Fibroblast of lung (primary cell): ENCODE data around the gene LY6G6F. TPM values are rescaled to one million over a fixed set of nuclear protein-coding genes. Genes with fewer than 3 reads are reported as not detected.

Source experiments
- DNase-seq, 2 donors: peaks; one replicate each; pipeline versions ENCODE4 v3.0.0 to v3.0.0-alpha.2; 2010; ENCODE audit warnings: low read depth in 2 of 2
- H2AFZ ChIP-seq: 2 replicates; pipeline ENCODE4 v1.5.1; 2012; ENCODE audit warnings: low read length, control low read depth, inconsistent platforms
- H3K27ac ChIP-seq: 2 replicates; pipeline ENCODE4 v1.5.1; 2011; ENCODE audit warnings: low read length, control low read depth; ENCODE audit not compliant: insufficient read depth
- H3K27me3 ChIP-seq: 2 replicates; pipeline ENCODE4 v1.5.1; 2011; ENCODE audit warnings: mild to moderate bottlenecking, low read length; ENCODE audit not compliant: control insufficient read depth, insufficient read depth
- H3K36me3 ChIP-seq: 2 replicates; pipeline ENCODE4 v1.5.1; 2011; ENCODE audit warnings: low read length; ENCODE audit not compliant: control insufficient read depth, insufficient read depth
- H3K4me1 ChIP-seq: 2 replicates; pipeline ENCODE4 v1.5.1; 2011; ENCODE audit warnings: low read length; ENCODE audit not compliant: control insufficient read depth, insufficient read depth; ENCODE audit errors: extremely low read depth
- H3K4me2 ChIP-seq: 2 replicates; pipeline ENCODE4 v1.5.1; 2011; ENCODE audit warnings: low read length, control low read depth; ENCODE audit not compliant: insufficient read depth; ENCODE audit errors: extremely low read depth
- H3K4me3 ChIP-seq, 4 experiments: fragments of 200-600 bp in 1 of 4; sonication (generic) in 1 of 4; replicated peaks in 1 of 4; 2 replicates each; pipeline ENCODE4 v1.5.1; 2011 to 2016; ENCODE audit warnings: low read length in 4 of 4, low read depth in 3 of 4, mild to moderate bottlenecking in 3 of 4, control low read depth in 2 of 4, inconsistent platforms in 1 of 4, mixed read lengths in 1 of 4; ENCODE audit not compliant: insufficient read depth in 1 of 4; ENCODE audit errors: control extremely low read depth in 1 of 4
- H3K79me2 ChIP-seq: 2 replicates; pipeline ENCODE4 v1.5.1; 2012; ENCODE audit warnings: mild to moderate bottlenecking, low read length, inconsistent platforms; ENCODE audit not compliant: control insufficient read depth, insufficient read depth
- H3K9ac ChIP-seq: 2 replicates; pipeline ENCODE4 v1.5.1; 2011; ENCODE audit warnings: mild to moderate bottlenecking, low read length, control low read depth; ENCODE audit not compliant: insufficient read depth
- H3K9me3 ChIP-seq: 2 replicates; pipeline ENCODE4 v1.5.1; 2012; ENCODE audit warnings: low read depth, low read length; ENCODE audit not compliant: control insufficient read depth, insufficient read depth
- H4K20me1 ChIP-seq: 2 replicates; pipeline ENCODE4 v1.5.1; 2011; ENCODE audit warnings: low read length; ENCODE audit not compliant: control insufficient read depth, insufficient read depth; ENCODE audit errors: extremely low read depth
- EZH2 ChIP-seq: IDR thresholded peaks from 2 replicates; pipeline ENCODE4 v1.5.1; 2012; ENCODE audit warnings: low read length, control low read depth, mild to moderate bottlenecking; ENCODE audit errors: missing control alignments
- polyA plus RNA-seq, 2 donors: library from polyadenylated mRNA; depleted of rRNA in 1 of 2; stranded (reverse) in 1 of 2; unstranded in 1 of 2; fragments of >200 nt; gene quantifications; 2 replicates each; pipeline ENCODE4 v1.2.1, GENCODE V29; 2011 to 2012; ENCODE audit warnings: missing spikeins in 1 of 2
- total RNA-seq: library from RNA; depleted of rRNA; stranded (reverse); fragments of >200 nt; gene quantifications from 2 replicates; pipeline ENCODE4 v1.2.1, GENCODE V29; 2014
- TF ChIP-seq, protein P1 (sequence below), 2 donors: IDR thresholded peaks in 1 of 2; conservative IDR thresholded peaks in 1 of 2; 1 replicate in 1 of 2; 2 replicates in 1 of 2; pipeline ENCODE4 v1.5.1; 2011 to 2012; ENCODE audit warnings: low read length in 2 of 2, control low read depth in 1 of 2, inconsistent platforms in 1 of 2, low read depth in 1 of 2, mild to moderate bottlenecking in 1 of 2

Gene LY6G6F
- total and polyA plus RNA-seq, 2 donors (not counting 1 experiment from before 2014, with no cell fraction given), result not detected

- Histone ChIP-seq H3K27me3 (no peaks in the 10 kb centered on the region), H3K9ac (no peak within 1 kb of the TSS), H3K4me2 (no peak within 1 kb of the TSS), H3K27ac (no peak within 1 kb of the TSS), H3K4me3 (no peak within 1 kb of the TSS), H3K9me3 (no peaks in the 10 kb centered on the region), H3K36me3 (peaks cover 9% of the 10 kb centered on the region), H4K20me1 (no peaks in the 10 kb centered on the region), H3K4me1 (no peaks in the 10 kb centered on the region), H2AFZ (no peak within 1 kb of the TSS), H3K79me2 (no peaks in the 10 kb centered on the region)
- no peak for DNase-seq
- no peak for TF ChIP-seq EZH2
- TF ChIP-seq, protein P1, sequence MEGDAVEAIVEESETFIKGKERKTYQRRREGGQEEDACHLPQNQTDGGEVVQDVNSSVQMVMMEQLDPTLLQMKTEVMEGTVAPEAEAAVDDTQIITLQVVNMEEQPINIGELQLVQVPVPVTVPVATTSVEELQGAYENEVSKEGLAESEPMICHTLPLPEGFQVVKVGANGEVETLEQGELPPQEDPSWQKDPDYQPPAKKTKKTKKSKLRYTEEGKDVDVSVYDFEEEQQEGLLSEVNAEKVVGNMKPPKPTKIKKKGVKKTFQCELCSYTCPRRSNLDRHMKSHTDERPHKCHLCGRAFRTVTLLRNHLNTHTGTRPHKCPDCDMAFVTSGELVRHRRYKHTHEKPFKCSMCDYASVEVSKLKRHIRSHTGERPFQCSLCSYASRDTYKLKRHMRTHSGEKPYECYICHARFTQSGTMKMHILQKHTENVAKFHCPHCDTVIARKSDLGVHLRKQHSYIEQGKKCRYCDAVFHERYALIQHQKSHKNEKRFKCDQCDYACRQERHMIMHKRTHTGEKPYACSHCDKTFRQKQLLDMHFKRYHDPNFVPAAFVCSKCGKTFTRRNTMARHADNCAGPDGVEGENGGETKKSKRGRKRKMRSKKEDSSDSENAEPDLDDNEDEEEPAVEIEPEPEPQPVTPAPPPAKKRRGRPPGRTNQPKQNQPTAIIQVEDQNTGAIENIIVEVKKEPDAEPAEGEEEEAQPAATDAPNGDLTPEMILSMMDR (conservative IDR thresholded peaks at IDR 0.05 in 1 of 2, IDR thresholded peaks at IDR 0.05 in 1 of 2; ENCODE audit: low read depth in 1 of 2, low read length in 2 of 2), result no peak
Observed at GRCh38 chr6:31723245-31723979, 16.7 kb downstream of the LY6G6F start, which contains the start of gene MPIG6B. Gene MPIG6B (plus strand): TSS chr6:31723373. CDS start chr6:31723384, 11 bp downstream.

GRCh38 chr6:31723980-31724691 lies 17.5 kb downstream of the LY6G6F start:
- H3K79me2 ChIP-seq, result peaks cover 6% of the 10 kb centered on the region
- H3K9me3 ChIP-seq, result no peaks in the 10 kb centered on the region
- no peak overlapping the region for H3K27ac ChIP-seq
- TF ChIP-seq, protein P1 (conservative IDR thresholded peaks at IDR 0.05 in 1 of 2, IDR thresholded peaks at IDR 0.05 in 1 of 2; ENCODE audit: low read depth in 1 of 2, low read length in 2 of 2), result no peak
- TF ChIP-seq EZH2, result no peak
- H3K9ac ChIP-seq, result no peak overlapping the region
- no peaks in the 10 kb centered on the region for H3K27me3 ChIP-seq
- H3K4me1 ChIP-seq, result peaks cover 5% of the 10 kb centered on the region
- no peak overlapping the region for H3K4me3 ChIP-seq
- H2AFZ ChIP-seq, result no peak overlapping the region
- peaks cover 10% of the 10 kb centered on the region for H3K36me3 ChIP-seq
- DNase-seq, result no peak
- no peak overlapping the region for H3K4me2 ChIP-seq
- no peaks in the 10 kb centered on the region for H4K20me1 ChIP-seq

DNA sequence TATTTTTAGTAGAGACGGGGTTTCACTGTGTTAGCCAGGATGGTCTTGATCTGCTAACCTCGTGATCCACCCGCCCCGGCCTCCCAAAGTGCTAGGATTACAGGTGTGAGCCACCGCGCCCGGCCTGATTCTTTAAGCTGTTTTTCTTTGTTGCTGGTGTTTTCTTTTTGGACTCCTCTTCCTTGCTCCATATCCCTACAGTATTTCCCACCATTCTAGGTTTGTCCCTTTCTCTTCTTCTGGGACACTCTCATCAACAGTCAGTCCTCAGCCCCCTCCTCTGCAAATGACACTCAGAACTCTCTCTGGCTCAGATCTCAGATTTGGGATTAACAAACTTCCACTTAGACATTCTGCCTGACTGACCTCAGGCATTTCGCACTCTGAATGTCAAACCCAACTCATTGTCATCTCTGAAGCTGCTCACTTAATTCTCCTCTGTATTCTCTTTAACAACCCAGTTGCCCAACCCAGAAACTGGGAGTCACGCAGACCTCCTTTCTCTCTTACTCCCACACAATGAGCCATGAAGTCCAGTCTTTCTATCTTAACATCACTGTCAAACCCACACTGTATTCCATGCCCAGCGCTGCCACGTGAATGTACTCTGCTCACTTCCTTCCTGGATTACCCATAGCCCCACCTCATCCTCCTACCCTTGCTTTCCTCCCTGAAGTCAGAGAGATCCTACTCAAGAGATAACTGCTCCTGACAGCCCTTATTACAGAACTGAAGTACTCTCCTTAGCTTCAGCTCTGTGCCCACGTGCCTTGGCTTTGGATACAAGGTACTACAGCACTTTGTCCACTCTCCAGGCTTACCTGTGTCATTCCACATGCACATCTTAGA lies 19.1 kb downstream of the LY6G6F start:
- Histone ChIP-seq H3K4me1 (peaks cover 8% of the 10 kb centered on the region), H3K27ac (no peak overlapping the region), H2AFZ (no peak overlapping the region), H4K20me1 (no peaks in the 10 kb centered on the region), H3K9ac (no peak overlapping the region), H3K9me3 (no peaks in the 10 kb centered on the region), H3K4me3 (no peak overlapping the region), H3K27me3 (no peaks in the 10 kb centered on the region), H3K4me2 (no peak overlapping the region), H3K36me3 (peaks cover 13% of the 10 kb centered on the region), H3K79me2 (peaks cover 6% of the 10 kb centered on the region)
- DNase-seq, result no peak
- TF ChIP-seq, protein P1 (conservative IDR thresholded peaks at IDR 0.05 in 1 of 2, IDR thresholded peaks at IDR 0.05 in 1 of 2; ENCODE audit: low read depth in 1 of 2, low read length in 2 of 2), result no peak
- TF ChIP-seq EZH2, result no peak
